NCI-H2227 (cell line): ENCODE measurements around the gene TRPC4.

ENCODE experiments used
- DNase-seq: peaks from one replicate; lab custom pipeline; 2025; ENCODE audit not compliant: unreplicated experiment; lab: John Stamatoyannopoulos, UW

The TRPC4 gene

DNA sequence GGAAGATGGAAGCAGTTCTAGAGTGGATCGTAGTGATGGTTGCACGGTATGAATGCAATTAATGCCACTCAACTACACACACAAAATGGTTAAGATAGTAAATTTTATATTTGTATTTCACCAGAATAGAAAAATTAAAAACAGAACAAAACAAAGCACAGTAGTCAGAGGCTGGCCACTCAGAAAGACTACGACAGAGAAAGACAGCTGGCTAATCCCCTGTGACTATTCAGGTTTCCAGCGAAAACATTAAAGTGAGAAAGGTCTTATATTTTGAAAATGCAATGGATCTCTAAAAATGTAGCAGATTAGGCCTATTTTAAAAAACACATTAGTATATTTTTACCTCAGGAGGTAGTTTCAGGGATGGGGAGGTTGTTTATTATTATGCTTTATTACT, 139.7 kb downstream of the TRPC4 start:
- DNase-seq, result no peak

DNA sequence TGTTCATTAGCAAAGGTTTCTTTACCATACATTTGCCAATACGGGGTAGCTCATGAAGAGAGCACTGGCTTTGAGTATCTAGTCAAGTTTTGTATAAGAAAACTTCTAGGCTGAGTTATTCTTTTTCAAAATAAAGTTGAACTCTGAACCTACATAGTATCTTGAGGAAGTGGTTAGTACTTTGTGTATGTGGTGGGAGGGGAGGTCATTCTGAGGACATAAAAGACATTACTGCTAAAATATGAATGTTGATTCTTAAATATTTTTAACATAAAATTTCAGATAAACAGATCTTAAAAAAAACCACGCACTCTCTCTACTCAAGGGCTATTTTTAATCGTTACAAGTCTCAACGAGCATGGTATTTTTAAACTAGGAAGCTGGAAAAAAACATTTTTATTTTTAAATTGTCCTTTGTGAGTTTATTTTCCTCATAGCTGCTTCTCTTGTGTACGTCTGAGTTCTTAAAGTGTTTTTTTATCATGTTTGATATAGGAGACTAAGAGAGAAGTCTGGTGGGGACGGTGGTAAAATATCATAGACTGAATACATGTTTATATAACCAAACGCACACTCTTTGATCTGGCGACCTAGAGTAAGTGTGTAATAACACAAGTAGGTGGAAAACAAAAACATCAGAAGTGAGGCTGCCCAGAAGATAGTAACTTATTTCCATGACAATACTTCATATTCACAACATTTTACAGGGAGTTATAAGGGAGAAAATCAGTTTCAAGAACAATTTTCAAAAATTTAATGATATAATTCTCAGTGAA, 153.0 kb downstream of the TRPC4 start:
- no peak for DNase-seq

DNA sequence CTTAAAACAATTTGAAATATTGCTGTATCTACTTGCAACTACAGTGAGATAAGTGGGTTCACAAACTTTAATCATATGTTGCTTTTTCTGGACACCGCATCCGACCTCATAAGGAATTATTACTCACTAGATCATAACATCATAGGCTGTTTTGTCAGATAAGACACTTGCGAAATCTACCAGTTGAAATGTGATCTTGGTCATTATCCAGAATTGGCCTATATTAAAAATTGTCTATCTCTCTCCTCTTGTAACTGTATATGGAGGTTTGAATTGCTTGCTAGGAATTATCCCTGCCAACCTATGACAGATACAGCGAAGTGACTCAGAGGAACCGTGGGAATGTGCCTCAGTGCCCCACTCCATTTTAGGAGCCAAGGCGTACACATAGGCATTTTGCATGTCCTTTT, 154.0 kb downstream of the TRPC4 start:
- no peak for DNase-seq

DNA sequence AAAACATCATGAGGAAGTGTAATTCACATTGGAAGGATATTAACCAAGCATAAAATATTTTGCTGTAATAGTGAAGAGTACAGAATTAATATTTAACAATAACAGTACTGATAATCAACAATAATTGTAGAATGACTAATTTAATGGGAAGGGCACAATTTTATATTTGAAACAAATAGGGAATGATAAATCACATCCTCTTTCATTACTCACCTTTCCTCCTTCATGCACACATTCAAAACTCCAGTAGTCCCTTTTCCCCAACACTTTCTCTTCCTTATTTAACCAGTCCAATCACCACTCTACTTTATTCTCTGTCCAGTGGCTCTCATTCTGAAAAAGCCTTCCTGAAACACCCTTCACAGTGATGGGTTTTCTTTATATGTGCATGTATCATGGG, 160.3 kb downstream of the TRPC4 start:
- no peak for DNase-seq

DNA sequence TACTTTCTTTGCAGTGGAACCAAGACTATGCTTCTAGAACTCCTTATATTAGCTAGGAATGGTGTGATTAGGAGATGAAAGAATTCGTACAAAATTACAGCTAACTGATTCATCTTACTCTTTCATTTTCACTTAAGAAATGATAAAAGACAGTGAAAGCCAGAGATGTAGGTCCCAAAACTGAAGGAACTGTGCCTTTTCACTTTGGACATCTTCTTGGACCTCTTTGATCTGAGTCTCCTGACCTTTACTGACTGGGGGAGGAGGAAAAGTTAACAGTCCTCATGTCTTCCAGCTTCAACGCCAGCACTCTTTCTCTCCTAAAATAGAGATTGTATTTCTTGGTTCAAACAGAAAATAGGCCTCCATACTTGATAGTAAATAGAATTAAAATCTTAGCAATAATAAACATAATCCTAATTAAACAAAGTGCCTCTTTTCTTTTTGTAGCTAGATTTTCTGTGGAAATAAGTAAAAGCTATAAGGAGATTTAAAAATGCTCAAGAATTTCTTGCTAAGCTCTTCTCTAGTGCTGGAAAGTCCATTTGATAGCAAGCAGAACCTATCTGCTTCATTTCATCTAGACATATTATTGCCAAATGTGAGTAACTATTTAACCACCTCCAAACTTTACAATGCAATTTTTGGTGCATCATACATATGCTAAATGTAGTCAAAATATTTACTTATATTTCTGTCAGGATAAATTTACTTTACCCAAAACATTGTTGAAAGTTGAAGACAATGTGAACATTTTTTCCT, 161.7 kb downstream of the TRPC4 start:
- DNase-seq, result no peak

DNA sequence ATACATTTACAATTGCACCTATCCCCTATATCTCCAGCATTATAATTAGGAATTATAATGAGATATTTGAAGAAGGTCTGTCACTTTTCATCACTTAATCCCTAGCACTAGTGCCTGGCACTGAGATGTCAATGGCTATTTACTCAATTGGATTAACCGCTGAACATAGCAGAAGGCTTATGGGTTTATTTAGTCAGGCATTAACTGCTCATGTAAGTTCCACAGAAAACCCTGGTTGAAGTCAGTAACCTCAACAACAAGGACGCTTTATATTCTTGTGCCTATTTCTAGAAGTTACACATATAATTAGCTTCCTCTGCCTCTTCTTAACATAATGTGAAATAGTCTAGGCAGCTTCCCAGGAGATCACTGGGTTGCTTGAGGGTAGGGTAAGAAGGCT, 163.5 kb downstream of the TRPC4 start:
- DNase-seq, result no peak

DNA sequence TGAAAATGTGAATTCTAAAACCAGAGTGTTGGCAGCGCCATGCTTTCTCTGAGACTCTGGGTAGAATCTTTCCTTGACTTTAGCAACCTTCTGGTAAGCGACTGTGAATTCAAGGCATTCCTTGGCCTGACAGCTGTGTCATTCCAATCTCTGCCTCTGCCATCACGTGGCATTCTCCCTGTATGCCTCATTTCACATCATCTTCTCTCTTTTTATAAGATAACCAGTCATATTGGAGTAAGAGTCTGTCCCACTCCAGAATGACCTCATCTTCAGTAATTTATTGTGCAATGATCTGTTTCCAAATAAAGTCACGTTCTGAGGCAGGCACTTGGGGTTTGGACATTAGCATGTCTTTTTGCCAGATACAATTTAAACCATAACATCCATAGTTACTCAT, 167.6 kb downstream of the TRPC4 start:
- DNase-seq, result no peak

DNA sequence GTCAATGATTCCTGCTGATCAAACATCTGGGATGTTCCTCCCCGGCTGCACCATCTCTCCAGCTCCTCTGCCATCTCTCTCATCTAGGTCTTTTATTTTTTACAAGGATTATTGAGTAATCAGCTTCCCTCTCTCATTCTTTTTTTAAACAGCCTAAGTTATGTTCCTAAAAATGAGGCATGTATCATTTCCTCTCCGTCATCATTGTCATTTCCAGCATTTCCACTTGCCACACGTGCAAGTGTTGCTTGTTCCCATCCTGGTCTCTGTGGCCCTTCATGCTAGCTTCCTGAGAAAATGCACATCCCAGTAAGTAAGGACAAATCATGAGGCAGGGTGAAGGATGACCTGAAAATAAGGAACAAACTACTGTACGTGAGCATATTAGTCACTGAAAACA, 168.3 kb downstream of the TRPC4 start:
- DNase-seq, result no peak

DNA sequence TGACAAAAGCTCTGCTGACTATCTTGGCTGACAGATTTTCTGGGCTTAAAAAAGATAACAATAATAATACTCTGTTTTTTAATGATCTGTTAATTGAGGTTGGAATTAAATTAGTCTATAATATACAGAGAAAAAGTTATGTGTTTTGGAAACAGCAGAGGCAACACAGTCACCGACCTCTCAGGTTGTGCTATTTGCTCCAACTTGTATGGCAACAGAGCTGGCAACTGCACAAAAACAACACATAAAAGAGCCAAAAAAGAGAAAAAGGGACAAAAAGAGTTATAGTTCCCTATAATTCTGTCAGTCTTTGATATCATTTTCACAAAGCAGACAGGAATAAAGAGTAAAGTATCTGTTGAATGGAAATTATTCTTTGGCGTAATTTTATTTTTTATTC, 168.7 kb downstream of the TRPC4 start:
- no peak for DNase-seq

DNA sequence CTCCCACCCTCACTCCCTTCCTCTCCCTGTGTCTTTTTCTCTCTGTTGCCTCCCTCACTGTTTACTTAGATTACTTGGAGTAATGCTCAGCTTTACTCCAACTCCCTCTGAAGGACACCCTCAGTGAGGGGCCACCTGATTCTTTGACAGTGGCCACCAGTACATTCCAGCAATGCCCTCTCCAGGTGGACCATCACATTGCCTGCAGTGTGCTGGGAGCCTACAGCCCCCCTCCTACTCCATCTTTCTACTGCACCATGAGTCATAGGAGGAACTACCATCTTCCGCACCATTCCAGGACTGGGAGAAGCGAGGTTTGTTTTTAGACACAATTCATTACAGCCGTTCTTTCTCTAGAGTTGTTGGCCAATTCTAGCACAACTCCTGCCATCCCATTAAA, 174.4 kb downstream of the TRPC4 start:
- no peak for DNase-seq

DNA sequence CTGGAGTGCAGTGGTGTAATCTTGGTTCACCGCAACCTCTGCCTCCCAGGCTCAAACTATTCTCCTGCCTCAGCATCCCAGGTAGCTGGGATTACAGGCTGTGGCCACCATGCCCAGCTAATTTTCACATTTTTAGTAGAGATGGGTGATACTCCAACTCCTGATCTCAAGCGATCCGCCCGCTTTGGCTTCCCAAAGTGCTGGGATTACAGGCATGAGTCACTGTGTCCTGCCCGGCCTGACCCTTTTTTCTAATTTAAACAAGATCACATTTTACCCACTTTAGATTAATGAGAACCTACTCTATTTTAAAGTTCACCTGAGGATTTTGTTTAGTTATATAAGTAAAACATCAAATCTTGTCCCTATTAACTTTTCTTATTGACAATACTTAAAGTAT, 179.2 kb downstream of the TRPC4 start:
- no peak for DNase-seq

DNA sequence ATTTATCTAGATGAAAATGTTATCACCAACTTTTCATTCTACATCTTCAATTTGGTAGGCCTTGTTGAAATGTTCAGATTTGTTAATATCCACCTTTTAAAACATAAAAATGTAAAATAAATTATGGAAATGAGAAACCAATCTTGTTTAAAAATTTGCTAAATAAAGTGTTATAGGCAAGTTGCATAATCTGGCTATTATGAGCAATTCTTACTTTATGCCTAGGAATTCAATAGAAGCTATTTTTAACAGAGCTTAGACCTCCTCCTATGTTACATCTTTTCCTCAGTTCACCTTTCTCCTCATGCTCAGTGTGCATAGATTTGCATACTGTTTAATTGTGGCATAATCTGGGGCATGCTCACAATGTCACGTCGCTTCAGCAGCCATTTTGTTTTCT, 183.1 kb downstream of the TRPC4 start:
- no peak for DNase-seq

DNA sequence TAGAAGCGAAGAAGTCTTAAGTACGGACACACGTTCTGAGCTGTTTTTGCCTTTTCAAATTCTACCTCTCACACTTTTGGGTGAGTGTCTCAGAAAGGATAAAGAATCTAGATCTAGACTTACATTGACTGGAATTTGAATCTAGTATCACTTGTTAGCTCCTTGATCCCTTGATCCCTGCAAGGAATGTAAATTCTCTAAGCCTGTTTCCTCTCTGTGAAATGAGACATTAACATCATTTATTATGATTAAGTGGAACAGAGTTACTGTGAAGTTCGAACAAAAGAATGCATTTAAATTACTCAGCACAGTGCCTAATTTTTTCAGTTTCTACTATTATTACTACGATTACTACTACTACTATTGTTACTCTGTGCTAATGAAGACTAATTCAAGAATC, 184.4 kb downstream of the TRPC4 start:
- DNase-seq, result no peak

DNA sequence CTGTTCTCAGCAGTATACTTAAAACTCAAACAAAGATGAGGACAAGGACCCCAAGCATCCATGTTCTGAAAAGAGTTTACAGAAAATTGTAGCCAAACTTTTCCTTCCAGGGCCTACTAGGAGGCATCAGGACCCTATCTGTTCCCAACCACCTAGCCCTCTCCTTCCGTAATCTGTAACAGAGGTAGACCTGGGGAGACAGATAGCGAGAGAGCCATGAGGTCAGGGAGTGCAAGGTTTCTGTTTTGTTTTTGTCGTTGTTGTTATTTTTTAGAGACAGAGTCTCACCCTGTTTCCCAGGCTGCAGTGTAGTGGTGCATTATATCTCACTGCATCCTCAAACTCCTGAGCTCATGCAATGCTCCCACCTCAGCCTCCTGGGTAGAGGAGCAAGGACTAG, 187.1 kb downstream of the TRPC4 start:
- DNase-seq, result no peak

DNA sequence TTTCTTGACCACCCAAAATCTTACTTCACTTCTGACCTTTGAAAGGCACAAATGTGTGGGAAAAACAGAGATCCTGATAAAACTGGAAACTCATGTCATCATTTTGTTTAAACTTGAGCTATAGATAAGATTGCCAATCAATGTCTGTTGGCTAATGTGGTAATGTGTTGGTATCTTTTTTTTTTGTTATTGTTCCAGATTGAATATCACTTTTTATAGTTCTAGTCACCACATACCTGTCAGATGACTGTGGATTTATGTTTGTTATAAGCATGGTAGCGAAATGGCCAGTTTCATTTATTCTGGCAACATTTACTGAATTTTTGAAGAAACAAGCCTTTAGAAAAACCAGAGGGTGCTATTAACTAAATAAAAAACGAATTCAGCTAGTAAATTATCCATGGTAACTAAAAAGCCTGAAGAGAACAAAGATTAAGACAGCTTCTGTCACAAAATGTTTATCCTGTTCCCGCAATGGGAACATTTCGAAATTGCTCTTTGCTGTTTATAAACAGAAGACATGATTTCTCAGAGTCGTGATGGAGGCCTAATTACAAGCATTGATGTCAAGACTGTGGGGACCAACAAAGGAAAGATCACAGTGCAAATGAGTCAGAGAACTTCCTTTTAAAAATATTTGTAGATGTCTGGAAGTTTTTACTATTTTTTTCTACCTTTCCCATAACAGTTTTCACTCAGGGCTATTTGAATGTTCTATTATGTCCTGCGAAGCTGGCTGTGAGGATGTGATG, 188.1 kb downstream of the TRPC4 start:
- no peak for DNase-seq

DNA sequence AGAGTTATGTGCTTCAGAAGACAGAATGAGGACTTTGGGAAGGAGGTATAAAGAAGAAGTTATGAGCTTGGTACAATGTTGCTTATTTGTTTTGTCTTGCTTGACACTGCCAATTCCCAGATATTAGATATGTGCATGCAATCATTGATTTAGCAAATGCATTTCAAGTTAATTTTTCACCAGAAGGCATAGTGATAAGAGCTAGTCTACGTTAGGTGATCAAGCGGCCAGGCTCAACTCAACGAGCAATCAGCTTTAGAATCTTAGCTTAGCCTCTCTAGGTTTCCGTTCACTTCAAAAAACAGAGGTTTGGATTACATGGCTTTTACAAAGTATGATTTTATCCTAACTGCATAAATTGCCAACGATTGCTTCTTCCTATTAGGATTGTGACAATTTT, 189.4 kb downstream of the TRPC4 start:
- DNase-seq, result no peak

DNA sequence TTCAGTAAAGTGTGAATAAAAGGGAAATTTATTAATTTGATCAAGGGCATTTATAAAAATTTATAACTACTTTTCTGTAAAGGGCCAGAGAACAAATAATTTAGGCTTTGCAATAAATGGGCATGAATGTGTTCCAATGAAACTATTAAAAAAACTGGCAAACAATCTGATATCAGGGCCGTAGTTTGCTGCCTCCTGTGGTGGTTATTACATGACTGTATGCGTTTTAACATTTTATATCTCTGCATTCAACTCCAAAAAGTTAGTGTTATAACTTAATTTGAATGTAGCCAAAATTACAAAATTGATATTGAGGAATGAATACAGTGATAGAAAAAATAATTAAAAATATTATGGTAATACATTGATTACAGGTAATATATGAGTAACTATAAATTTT, 190.5 kb downstream of the TRPC4 start:
- DNase-seq, result no peak

DNA sequence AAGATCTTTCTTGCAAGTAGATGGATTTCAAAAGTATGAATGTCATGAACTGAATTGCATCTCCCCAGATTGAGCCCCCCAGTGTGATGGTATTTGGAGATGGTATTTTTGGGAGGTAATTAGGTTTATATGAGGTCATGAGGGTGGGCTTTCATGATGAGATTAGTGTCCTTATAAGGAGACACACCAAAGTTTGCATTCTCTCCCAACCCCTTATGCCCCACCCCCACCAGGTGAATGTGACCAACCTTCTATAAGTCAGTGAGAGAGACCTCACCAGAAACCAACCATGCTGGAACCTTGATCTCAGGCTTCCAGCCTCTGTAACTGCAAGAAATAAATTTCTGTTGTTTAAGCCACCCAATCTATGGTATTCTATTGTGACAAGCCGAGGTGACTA, 199.7 kb downstream of the TRPC4 start:
- DNase-seq, result no peak

DNA sequence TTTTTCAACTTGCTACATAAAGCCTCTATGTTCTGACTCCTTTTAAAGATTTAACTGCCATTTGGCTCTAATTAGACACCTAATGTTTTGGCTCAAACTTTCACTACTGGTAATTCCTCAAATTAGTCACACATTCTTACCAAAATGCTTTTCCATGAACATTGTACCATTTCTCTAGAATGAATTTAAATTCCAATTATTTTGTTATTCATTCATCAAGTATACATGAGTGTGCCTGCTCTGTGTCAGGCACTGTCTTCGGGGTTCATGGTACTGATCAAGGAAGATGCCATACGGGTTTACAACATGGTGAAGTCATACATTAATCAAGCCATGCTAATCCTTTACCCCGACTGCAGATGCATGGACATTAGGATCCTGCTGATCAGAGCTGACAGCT, 201.9 kb downstream of the TRPC4 start:
- DNase-seq, result no peak

DNA sequence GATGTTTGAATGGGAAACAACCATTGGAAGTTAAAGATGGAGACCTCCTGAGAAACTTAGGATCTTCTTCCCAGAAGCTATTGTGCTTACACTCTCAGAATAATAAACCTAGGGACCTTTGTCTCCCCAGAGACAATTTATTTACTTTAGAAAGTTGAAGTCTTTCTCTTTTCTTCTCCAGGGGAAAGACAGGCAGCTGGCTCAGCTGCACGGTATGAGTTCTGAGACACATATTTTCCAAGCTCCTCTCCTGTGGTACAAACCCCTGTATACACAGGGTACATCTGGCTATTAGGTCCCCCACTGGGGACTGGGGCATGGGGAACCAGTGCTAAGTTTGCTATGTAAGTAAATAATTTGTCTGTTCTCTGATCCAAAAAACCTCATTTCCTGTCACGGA, 203.5 kb downstream of the TRPC4 start:
- no peak for DNase-seq

DNA sequence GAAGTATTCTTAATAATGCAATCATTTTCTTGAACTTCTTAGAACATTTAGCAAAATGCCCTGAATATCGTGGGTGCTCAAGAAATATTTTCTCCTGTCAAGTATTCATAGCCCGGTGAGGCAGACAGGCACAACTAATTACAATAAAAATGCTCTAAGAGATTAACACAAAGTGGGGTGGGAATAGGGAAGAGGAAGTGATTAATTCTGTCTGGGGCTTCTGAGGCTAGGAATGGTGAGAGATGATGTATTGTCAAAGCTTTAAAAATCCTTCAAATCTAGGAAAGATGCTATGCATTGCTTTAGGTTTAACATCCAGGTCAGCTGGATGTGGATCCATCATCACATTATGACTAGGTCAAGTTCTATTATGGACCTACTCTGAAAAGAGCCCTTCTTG, 204.2 kb downstream of the TRPC4 start:
- DNase-seq, result no peak

DNA sequence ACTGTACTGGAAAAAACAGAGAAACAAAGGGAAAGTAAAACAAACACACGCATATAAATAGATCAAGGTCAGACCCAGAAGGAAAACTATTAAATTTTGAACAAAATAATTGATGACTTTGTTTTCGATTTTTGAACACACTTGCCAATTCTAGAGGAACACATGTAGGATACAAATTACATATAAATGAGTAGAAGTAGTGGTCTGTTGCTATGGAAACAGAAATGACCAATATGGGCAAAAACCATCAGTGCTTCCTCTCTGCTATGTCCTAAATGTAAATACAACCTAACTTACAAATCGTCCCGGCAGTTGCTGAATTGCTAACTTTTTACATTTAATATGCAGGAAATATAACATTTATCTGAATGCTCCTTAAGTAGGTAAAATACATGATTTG, 205.8 kb downstream of the TRPC4 start:
- no peak for DNase-seq
